RCC 7860 (cell line): ENCODE results near the gene NDUFS3.

Source experiments
- DNase-seq: peaks from one replicate; pipeline ENCODE4 v3.0.0-alpha.2; 2015; ENCODE audit warnings: low spot score
- FAIRE-seq: peaks from 2 replicates; lab custom pipeline; 2012; peaks lifted over from hg19 to GRCh38; lab: Jason Lieb, UNC

Gene NDUFS3

DNA sequence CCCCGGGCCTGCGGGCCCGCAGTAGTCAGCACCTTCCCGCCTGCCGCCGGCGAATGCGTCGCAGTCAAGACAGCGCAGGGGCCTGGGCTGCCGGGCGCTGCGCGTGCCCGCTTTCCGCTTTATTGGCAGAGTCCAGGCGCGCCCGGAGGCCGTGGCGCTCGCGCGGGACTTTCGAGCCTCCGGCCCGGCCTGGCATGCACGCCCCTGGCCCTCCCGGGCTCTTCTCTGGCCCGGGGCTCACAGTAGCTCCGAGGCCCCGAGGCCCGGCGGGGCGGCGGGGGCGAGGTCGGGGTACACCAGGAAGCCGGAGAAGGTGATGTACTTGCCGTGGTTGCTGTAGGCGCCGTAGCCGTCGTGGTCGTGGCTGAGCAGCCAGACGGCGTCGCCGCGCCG lies 10.7 kb downstream of the NDUFS3 start:
- FAIRE-seq = no peak
- DNase-seq = no peak

DNA sequence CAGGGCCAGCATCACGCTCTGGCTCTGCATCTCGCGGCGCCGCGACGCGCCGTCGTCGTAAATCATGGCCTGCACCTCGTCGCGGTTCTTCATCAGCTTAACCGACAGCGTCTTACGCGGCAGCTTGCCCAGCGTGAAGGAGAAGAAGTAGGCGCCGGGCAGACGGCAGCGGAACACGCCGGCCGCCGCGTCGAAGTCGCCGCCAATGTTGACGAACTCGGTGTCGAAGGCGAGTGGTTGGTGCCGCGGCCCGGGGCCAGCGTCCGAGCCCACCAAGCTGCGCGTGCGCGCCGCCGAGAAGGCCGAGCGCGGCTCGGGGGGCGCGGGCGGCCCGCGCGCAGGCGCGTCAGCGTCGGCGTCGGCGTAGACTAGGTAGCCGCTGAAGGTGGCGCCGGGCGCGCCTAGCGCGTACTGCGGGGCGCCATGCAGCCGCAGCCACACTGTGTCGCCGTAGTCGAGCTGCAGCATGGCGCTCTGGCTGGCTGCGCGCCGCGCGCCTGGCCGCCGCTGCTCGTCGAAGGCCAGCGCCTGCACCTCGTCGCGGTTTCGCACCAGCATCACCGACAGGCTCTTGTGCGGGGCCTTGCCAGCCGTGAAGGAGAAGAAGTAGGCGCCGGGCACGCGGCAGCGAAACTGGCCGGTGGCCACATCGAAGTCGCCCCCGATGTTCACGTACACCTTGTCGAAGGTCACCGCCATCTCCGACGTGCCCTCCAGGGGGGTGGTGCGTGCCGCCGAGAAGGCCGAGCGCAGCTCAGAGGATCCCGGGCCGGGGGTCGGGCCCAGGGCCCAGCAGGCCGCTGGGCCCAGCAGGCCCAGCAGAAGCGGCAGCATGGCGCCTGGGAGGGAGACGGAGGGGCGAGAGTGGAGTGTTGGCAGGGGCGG lies 11.3 kb downstream of the NDUFS3 start:
- no peak for DNase-seq
- FAIRE-seq = no peak

DNA sequence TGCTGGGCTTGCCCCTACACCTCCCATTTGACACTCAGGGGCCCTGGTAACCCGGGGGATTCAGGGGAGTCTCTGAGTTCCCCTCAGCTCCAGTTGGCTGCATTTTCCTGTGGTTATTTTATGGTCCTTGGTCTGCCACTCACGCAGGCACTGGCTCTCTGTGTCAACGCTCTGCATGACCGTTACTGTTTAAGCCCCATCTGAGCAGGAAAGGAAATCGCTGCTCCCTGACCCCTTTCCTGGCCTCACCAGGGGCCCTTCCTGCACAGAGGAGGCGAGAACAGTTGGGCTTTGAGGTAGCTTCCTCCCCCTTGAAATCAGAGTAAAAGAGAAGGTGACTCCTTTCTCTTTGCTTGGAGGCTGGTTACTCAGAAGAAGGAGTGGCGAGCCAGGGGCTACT lies 12.9 kb downstream of the NDUFS3 start:
- no peak for DNase-seq
- FAIRE-seq = no peak

DNA sequence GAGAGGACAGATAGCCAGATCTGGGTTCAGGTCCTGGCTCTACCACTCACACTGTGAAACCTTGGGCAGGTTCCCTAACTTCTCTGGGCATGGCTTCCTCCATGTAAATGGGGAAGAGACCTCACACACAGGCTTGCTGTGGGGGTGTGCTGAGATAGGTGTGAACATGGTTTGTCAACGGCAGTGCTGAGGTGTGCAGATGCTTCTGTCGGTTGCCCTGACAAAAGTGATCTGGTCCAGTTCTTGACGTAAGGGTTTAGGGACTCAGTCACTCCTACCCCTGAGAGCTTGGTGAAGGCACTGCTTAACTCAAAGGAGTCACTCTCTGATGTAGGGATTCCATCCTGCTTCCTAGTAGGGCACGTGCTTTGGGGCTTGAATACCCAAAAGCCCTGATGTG lies 13.4 kb downstream of the NDUFS3 start:
- no peak for FAIRE-seq
- DNase-seq = no peak

DNA sequence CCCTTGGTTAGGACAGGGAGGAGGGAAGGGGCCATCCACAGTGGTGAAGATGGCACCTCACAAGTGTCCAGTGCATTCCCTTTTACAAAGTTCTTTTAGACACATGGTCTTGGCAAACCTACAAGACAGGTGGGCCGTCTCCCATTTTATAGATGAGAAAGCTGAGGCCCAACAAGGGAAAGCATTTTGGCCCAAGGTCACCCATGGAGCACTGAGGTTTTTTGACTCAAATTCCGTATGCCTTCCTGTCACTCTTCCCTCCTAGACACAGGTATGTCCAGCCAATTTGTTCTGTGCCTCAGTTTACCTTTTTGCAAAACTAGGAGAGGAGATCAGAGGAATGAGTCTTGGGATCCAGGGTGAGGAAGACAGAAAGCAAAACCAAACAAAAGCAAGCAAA lies 14.1 kb downstream of the NDUFS3 start:
- FAIRE-seq = no peak
- DNase-seq = no peak

DNA sequence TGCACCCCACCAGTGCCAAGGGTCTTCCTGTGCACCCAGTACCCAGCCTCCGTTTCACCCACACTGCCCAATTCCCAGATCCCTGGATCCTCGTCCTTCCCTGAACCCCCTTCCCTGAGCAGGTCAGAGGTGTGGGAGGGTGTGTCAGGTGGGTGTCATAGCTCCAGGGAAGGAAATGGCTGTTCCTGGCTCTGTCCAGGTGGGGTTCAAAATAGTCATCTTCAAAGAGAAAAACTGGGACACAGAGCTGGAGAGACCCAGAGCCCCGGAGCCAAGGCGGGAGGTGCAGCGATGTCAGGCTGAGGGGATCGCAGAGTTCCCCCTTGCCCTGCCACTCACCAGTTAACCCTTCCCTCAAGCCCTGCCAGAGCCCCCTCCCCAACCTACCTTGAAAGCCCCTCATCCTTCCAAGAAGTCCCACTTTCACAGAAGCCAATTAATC lies 14.6 kb downstream of the NDUFS3 start:
- DNase-seq = no peak
- no peak for FAIRE-seq

DNA sequence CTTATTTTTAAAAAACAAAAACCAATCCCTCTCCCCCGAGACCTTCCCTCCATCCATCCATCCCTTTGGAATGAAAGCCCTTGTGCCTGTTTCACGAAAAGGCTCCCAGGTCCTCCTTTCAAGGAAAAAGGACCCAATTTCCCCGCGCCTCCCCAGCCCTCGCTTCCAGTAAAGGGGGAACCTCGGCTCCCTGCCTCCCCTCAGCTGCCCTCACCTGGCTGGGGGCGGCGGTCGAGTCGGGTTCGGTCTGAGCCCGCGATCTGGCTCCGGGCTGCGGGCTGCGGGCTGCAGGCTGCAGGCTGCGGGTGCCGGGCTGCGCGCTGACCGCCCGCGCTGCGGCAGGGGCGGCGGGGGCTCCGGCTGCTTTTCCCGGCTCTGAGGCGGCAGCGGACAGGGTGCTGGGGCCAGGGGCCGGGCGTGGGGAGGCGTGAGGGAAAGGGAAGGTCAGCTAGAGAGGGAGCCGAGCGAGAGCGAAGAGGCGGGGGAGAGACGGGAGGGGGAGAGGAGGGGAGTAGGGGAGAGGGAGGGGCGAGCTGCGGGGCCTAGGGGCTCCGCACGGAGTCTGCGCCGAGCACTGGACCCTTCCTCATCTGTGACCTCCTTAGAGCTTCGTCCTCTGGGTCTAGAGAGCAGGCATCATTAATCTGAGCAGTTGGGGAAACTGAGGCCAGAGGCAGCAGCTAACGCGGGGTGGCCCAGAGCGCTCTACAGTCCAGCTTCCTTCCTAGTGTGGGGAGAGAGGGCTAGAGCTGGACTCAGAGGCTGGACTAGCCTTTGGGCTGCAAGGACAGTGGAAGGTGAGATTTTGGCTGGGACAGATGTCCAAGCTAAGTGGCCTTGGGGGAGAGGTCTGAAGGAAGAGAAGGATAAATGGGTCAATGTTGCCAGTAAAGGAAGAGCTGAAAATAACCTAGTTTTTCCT lies 15.3 kb downstream of the NDUFS3 start, which contains the start of gene C1QTNF4:
TSS of gene C1QTNF4 (minus strand) at position 478 of the 922 bp plus-strand sequence. CDS start 3,601 bp downstream, outside the sequence.
- DNase-seq (no peak), FAIRE-seq (no peak)

DNA sequence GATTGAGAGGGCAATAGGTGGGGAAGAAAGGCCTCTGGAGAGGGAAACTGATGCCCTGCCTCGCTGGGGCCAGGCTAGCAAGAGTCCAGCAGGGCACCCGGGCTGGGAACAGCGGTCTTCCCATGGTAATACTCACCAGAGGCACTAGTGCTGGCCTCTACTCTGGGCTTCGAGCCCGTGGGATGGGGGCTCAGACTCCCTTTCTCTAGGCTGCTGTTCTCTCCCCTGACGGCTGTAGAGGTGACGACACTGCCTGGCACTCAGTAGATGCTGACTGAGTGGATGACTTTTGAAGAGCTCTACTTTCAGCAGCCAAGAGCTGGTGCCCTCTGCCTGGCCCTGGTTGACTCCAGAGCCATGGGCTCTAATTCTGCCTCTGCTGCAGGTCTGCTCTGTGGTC lies 16.2 kb downstream of the NDUFS3 start:
- DNase-seq (no peak), FAIRE-seq (no peak)

DNA sequence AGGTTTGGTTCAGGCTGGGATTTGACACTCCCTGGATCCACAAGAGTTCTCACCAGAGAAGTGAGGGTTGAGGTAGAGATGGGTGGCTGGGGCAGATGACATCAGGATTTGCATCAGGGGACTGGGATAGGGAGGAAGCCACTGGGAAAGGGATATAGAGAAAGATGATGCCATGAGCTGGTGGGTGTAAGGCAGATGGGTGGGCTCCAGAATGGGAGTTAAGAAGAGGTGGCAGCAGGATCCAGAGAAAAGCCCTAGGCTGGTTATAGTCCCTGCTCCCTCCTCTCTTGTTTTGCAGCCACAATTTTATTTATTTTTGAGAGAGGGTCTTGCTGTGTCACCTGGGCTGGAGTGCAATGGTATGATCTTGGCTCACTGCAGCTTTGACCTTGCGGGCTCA lies 17.1 kb downstream of the NDUFS3 start:
- no peak for DNase-seq
- FAIRE-seq = no peak

DNA sequence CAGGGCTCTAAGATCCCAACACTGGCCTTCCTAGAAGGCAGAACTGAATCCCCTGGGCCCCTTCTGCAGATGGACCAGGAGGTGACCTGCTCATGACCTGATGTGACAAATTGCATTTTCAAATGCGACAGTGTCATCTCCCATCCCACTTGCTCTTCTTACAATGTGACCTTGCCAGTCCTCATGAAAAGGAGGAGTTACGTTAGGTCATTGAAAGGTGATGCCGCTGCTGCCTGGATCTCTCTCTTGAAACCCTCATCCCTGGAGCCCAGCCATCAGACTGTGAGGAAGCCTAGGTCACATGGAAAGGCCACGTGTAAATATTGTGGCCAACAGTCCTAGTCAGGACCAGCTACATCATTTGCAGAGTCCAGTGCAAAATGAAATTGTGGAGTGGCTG lies 21.0 kb downstream of the NDUFS3 start:
- FAIRE-seq (no peak), DNase-seq (no peak)

DNA sequence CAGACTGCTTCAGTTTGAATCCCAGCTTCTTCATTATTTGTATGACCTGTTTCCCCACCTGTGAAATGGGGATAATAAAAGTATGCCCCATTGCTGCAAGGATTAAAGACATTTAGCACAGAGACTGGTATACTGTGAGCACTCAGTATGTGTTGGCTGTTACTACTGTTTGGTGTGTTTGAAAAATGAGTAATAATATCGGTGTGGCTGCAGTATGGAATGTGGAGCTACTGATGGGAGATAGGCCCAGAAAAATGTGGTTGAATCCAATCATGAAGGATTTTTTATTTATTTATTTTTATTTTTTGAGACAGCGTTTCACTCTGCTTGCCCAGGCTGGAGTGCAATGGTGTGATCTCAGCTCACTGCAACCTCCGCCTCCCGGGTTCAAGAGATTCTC lies 24.4 kb downstream of the NDUFS3 start:
- DNase-seq = no peak
- no peak for FAIRE-seq

DNA sequence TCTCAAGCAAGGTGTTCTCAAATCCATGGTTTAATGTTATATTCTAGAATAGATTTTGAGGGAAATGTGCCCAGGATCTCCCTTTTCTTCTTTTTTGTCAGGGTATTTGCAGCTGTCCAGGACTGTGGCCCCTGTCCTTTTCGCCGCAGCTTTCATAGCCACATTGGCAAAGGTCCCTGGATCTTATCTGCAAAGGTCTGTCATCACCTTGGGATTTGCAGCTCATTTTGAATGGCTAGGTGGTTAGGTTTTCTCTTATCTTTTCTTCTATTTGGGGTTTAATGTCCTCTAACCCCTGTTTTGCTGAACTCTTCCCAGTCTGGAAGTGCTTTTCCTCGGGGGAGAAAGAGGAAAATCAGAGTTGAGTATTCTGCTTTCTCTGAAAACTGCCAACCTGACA lies 27.0 kb downstream of the NDUFS3 start:
- FAIRE-seq (no peak), DNase-seq (no peak)

DNA sequence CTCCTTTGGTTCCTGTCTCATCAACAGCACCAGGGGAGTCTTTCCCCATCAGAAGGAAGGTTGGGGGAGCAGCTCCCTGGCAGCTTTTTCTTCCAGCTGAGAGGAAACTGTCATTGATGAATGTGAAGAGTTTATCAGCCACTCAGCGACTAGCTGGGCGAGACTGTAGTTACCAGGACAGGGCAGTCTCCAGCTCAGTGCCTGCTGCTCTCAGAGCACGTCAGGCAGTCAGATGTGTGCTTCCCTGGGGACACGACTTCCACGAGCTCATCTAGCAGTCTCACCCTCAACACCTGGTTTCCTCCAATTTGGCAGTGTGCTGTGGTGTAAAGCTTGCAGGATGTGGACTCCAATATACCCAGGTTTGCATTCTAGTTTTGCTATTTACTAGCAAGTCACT lies 27.9 kb downstream of the NDUFS3 start:
- no peak for FAIRE-seq
- DNase-seq = no peak

DNA sequence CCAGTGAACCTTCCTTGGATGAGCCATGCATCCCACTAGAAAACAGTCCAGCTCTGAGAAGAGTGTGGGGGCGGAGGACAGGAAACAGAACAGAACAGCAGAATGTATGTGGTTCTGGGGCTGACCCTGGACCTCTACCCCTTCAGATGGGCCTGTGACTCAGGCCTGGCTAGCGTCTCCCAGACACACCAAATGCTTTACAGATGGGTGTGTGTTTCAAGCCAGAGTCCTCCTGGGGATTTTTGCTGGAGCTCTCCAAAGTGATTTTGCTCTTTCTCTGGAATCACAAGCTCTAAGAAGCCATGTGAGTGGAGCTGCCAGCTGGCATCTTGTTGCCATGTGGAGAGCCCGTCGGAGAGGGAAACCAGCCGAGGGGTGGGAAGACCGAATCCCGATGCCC lies 28.5 kb downstream of the NDUFS3 start:
- DNase-seq = no peak
- no peak for FAIRE-seq

DNA sequence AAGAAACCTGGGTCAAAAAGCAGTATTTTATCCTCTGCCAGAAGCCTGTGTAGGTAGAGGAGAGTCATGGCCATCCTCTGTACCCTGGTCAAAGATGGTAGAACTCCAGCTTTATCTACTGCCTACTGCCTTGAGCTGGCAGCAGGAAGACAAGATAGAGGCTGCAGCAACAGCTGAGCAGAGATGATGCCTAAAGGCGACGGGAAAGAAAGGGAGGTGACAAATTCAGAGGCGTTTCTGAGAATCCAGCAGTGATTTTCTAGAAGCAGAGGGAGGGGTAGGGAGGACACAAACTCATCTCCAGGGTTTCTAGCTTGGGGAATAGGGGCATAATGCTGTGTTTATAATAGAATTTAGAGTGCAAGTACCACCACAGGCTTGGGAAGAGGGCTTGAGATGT lies 30.8 kb downstream of the NDUFS3 start:
- DNase-seq = no peak
- FAIRE-seq = no peak

DNA sequence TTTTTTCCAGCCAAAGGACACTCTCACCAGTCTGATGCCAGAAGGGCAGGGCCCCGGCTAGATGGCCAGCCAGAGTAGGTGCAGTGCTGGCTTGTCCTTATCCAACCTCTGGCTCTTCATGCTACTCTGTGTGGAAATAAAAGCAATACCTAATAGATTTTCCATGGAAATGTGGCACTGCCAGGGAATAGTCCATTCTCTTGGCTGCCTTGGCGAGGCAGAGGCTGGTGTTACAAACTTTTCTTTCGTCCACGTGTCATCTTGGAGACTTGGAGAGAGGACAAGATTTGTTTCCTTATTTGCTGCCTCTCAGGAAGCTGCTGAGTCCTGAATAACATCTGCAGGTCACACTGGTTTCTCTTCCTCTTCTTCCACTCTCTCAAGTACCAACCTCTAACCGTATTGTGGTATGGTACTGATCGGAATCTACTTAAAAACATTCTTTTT lies 32.5 kb downstream of the NDUFS3 start:
- no peak for DNase-seq
- FAIRE-seq = no peak

DNA sequence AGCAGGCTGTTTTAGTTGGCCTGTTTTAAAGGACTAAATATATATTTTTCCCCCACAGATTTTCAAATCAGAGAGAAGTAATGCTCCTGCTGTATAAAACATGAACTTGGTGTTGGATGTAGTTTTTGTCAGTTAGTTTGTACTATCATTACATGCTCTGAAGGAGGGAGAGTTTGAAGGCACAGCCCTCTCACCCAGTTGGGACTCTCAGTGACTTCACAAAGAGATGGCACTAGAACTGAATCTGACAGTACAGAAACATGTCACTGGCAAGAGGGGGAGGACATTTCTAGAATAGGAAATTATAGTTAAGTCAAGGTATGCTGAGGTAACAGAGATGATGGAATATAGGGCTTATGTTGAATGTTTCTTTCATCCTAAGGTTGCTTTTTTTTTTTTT lies 36.4 kb downstream of the NDUFS3 start:
- FAIRE-seq = no peak
- DNase-seq = no peak

DNA sequence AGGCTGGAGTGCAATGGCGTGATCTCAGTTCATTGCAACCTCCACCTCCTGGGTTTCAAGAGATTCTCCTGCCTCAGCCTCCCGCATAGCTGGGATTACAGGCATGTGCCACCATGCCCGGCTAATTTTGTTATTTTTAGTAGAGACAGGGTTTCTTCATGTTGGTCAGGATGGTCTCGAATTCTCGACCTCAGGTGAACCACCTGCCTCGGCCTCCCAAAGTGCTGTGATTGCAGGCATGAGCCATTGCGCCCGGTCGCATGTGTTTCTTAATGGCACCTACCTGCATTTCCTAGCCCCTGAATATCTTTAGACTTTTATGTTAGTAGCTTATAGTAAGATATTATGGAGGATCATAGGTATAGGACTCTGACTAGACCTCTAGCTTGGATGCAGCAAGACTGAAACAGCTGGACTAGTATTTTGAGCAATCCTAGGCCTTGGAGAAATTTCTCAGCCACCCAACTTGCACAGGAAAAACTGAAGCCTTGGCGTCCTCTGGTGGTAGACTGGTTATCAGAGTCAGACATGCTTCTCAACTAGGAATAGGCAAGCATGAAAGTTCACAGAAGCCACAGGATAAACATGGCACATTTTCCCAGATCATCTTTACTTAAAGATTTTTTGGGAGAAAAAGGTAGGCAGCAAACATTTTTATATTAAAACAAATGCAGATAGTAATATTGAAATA lies 38.0 kb downstream of the NDUFS3 start:
- DNase-seq (no peak), FAIRE-seq (no peak)

DNA sequence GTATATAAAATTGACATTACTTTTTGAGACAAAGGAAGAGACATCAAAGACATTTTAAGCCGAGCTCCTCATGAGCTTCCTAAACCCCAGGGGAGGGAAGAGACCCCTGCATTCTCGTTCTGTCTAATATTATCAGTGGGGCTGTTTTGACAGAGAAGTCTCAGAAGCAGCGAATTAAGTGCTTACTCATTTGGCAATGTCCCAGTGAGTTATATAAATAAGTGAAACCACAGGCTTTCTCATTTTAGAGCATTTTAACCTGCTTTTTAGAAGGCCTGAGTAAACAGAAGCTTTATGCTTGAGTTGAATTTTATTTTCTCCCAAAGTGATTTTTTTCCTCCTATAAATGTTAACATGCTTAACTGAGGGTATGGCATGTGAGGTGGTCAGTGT lies 38.5 kb downstream of the NDUFS3 start:
- FAIRE-seq (no peak), DNase-seq (no peak)

DNA sequence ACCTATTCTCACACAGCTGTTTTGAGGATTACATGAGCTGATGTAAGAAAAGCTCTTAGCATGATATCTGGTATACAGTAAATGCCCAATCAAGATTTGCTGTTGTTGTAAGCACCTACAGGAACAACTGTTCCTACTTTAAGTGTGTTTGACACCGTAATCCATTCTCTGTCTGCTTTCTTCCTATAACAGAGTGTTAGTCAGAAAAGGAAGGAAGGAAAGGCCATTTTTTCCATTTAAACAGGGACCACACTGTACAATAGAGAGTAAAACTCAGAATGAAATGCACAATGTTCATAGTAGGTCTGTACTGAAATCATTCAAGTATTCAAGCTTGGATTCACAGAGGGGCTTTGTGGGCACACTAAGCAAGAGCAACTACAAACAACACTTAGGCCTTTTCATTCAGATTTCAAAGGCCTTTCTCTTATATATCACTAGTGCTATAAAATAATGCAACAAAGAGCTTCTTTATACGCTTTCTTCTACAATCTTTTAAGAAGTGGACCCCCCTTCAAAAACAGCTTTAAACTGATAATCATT lies 42.0 kb downstream of the NDUFS3 start:
- FAIRE-seq (no peak), DNase-seq (no peak)

DNA sequence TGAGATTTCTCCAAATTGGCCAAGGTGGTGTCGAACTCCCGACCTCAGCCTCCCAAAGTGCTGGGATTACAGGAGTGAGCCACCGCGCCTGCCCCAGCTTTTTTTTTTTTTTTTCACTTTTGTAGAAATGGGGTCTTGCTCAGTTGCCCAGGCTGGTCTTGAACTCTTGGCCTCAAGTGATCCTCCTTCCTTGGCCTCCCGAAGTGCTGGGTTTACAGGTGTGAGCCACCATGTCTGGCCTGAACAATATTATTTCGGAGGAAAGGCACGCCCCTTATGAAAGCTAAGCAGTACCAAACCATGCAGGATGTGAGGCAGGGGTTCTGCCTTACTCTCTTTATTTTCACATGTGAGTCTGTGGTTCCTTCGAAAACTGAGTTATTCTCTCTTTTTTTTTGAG lies 47.4 kb downstream of the NDUFS3 start:
- DNase-seq (no peak), FAIRE-seq (no peak)
